Measurements from ENCODE around the gene VWA8. TPM values are rescaled to one million over a fixed set of nuclear protein-coding genes. Genes with fewer than 3 reads are reported as not detected.

The VWA8 gene
- total RNA-seq, 1 donor, result 21.4 TPM

GRCh38 chr13:41615528-41615855 is 345.4 kb downstream of the VWA8 start:
- Histone ChIP-seq H3K27ac (ENCODE audit: low read depth, low read length) (peak overlapping the region; percentile 73), H3K79me2 (ENCODE audit: insufficient read depth, low read length) (no peaks in the 10 kb centered on the region), H2AFZ (ENCODE audit: low read length) (no peak overlapping the region), H3K4me1 (ENCODE audit: insufficient read depth, low read length) (peaks cover 28% of the 10 kb centered on the region), H3K36me3 (ENCODE audit: insufficient read depth, low read length) (peaks cover 5% of the 10 kb centered on the region), H3K4me2 (ENCODE audit: insufficient read depth, low read length) (no peak overlapping the region), H3K27me3 (ENCODE audit: insufficient read depth, low read length) (no peaks in the 10 kb centered on the region), H3K4me3 (ENCODE audit: insufficient read depth, low read length) (no peak overlapping the region), H4K20me1 (ENCODE audit: insufficient read depth, low read length) (no peaks in the 10 kb centered on the region), H3K9me3 (ENCODE audit: low read depth, low read length) (no peaks in the 10 kb centered on the region)
- DNase-seq (ENCODE audit: insufficient read length, low spot score, missing footprints), result no peak
- TF ChIP-seq, protein P1, sequence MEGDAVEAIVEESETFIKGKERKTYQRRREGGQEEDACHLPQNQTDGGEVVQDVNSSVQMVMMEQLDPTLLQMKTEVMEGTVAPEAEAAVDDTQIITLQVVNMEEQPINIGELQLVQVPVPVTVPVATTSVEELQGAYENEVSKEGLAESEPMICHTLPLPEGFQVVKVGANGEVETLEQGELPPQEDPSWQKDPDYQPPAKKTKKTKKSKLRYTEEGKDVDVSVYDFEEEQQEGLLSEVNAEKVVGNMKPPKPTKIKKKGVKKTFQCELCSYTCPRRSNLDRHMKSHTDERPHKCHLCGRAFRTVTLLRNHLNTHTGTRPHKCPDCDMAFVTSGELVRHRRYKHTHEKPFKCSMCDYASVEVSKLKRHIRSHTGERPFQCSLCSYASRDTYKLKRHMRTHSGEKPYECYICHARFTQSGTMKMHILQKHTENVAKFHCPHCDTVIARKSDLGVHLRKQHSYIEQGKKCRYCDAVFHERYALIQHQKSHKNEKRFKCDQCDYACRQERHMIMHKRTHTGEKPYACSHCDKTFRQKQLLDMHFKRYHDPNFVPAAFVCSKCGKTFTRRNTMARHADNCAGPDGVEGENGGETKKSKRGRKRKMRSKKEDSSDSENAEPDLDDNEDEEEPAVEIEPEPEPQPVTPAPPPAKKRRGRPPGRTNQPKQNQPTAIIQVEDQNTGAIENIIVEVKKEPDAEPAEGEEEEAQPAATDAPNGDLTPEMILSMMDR (IDR thresholded peaks at IDR 0.05; ENCODE audit: extremely low read depth, low read depth, low read length), result no peak

GRCh38 chr13:41614671-41615527 is 346.0 kb downstream of the VWA8 start:
- Histone ChIP-seq H3K4me2 (ENCODE audit: insufficient read depth, low read length) (no peak overlapping the region), H3K4me1 (ENCODE audit: insufficient read depth, low read length) (peaks cover 30% of the 10 kb centered on the region), H3K36me3 (ENCODE audit: insufficient read depth, low read length) (peaks cover 5% of the 10 kb centered on the region), H3K27me3 (ENCODE audit: insufficient read depth, low read length) (no peaks in the 10 kb centered on the region), H2AFZ (ENCODE audit: low read length) (no peak overlapping the region), H3K27ac (ENCODE audit: low read depth, low read length) (peak overlapping the region; percentile 73), H4K20me1 (ENCODE audit: insufficient read depth, low read length) (no peaks in the 10 kb centered on the region), H3K9me3 (ENCODE audit: low read depth, low read length) (no peaks in the 10 kb centered on the region), H3K4me3 (ENCODE audit: insufficient read depth, low read length) (no peak overlapping the region), H3K79me2 (ENCODE audit: insufficient read depth, low read length) (no peaks in the 10 kb centered on the region)
- TF ChIP-seq, protein P1 (IDR thresholded peaks at IDR 0.05; ENCODE audit: extremely low read depth, low read depth, low read length), result no peak
- DNase-seq (ENCODE audit: insufficient read length, low spot score, missing footprints), result peak; percentile 42

DNA sequence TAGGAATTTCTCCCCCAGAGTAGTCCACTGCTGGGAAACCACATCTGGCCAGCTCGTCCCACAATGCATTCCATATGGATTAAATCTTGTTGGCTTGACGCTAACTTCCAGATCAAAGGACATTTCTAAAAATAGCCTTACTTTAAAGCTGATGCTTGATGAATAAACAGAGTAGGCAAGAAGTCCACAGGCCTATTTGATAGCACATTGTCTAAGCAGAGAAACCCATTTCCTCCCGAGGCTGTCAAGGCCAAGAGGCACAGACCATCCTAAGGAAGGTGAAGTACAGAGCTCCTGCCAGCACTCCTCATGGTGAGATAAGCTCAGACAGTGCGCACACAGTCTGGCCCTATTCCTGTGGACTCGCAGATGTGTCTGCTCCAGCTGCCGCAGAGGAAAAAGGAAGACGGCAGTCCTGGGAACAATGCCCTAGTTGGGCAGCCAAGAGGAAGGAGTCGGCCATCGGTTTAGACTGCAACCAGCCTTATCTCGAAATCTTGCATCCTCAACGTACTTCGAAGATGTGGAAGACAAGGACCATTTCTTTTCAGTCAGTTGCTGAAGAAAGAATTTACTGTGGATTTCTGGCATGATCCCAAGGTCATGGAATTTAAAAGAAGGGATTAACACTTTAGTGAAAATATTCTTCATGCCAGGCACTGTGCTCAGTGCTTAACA is 346.8 kb downstream of the VWA8 start:
- peak; percentile 58 for DNase-seq (ENCODE audit: insufficient read length, low spot score, missing footprints)
- Histone ChIP-seq H3K36me3 (ENCODE audit: insufficient read depth, low read length) (peaks cover 5% of the 10 kb centered on the region), H3K27ac (ENCODE audit: low read depth, low read length) (peak overlapping the region; percentile 73), H3K4me2 (ENCODE audit: insufficient read depth, low read length) (peak overlapping the region; percentile 0), H3K9me3 (ENCODE audit: low read depth, low read length) (no peaks in the 10 kb centered on the region), H4K20me1 (ENCODE audit: insufficient read depth, low read length) (no peaks in the 10 kb centered on the region), H3K4me3 (ENCODE audit: insufficient read depth, low read length) (no peak overlapping the region), H3K79me2 (ENCODE audit: insufficient read depth, low read length) (no peaks in the 10 kb centered on the region), H3K4me1 (ENCODE audit: insufficient read depth, low read length) (peaks cover 30% of the 10 kb centered on the region), H2AFZ (ENCODE audit: low read length) (no peak overlapping the region), H3K27me3 (ENCODE audit: insufficient read depth, low read length) (no peaks in the 10 kb centered on the region)
- TF ChIP-seq, protein P1 (IDR thresholded peaks at IDR 0.05; ENCODE audit: extremely low read depth, low read depth, low read length), result no peak

DNA sequence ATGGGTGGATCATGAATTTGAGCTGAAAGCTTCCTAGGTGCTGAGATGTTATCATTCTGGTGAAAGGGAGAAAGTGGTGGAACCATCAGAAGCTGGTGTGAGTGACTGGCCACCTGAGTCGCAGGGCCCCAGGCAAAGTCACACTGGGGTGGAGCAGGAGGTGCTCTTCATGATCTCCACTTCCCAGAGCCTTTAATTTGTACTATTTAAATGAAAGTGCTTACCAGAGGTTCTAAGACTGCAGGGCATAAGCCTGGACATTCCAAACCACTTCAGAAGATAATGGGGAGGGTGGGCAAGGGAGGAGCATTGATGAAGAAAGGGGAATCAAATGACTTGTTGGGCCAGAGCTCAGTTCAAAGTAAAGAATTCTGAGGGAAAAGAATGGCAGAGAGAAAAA is 347.4 kb downstream of the VWA8 start:
- Histone ChIP-seq H3K4me3 (ENCODE audit: insufficient read depth, low read length) (no peak overlapping the region), H3K27ac (ENCODE audit: low read depth, low read length) (peak overlapping the region; percentile 36), H4K20me1 (ENCODE audit: insufficient read depth, low read length) (no peaks in the 10 kb centered on the region), H3K79me2 (ENCODE audit: insufficient read depth, low read length) (no peaks in the 10 kb centered on the region), H3K9me3 (ENCODE audit: low read depth, low read length) (no peaks in the 10 kb centered on the region), H3K36me3 (ENCODE audit: insufficient read depth, low read length) (peaks cover 5% of the 10 kb centered on the region), H3K27me3 (ENCODE audit: insufficient read depth, low read length) (no peaks in the 10 kb centered on the region), H3K4me1 (ENCODE audit: insufficient read depth, low read length) (peaks cover 30% of the 10 kb centered on the region), H3K4me2 (ENCODE audit: insufficient read depth, low read length) (peak overlapping the region; percentile 0), H2AFZ (ENCODE audit: low read length) (no peak overlapping the region)
- TF ChIP-seq, protein P1 (IDR thresholded peaks at IDR 0.05; ENCODE audit: extremely low read depth, low read depth, low read length), result no peak
- DNase-seq (ENCODE audit: insufficient read length, low spot score, missing footprints), result no peak
